Measurements from ENCODE around the gene IVNS1ABP. TPM values are rescaled to one million over a fixed set of nuclear protein-coding genes. Genes with fewer than 3 reads are reported as not detected.

The IVNS1ABP gene
- total and polyA plus RNA-seq, 9 of the 15 experiments (the other 6 are each of a cell fraction or from before 2014, with no cell fraction given) = 30.6 to 126 (median 77.7) TPM

GRCh38 chr1:185317886-185318310, 855 bp upstream of the IVNS1ABP start:
- no peaks in the 10 kb centered on the region for H3K27me3 ChIP-seq (ENCODE audit: control insufficient read depth in 2 of 2, insufficient read depth in 2 of 2, low read length in 2 of 2)
- H4K20me1 ChIP-seq (replicated peaks; ENCODE audit: control insufficient read depth, insufficient read depth, low read length) = peaks cover 20% of the 10 kb centered on the region
- ATAC-seq = peak; percentile 2
- peak overlapping the region; percentile 94 for H3K4me2 ChIP-seq (ENCODE audit: insufficient read depth, low read length)
- peaks cover 20 to 32% of the 10 kb centered on the region in 2 experiments for H3K4me1 ChIP-seq (replicated peaks in 1 of 2; ENCODE audit: control insufficient read depth in 2 of 2, insufficient read depth in 2 of 2, low read length in 2 of 2)
- TSS peak; percentile 87 for BruUV-seq (replicated peaks)
- no peaks in the 10 kb centered on the region for H3K9me1 ChIP-seq (ENCODE audit: control insufficient read depth, insufficient read depth, low read length)
- in situ Hi-C loops (cut with MboI) = no loop called here
- H3K9ac ChIP-seq (ENCODE audit: insufficient read depth in 1 of 2, low read depth in 2 of 2, low read length in 2 of 2) = peak overlapping the region; percentile 79 to 92; a peak in 3 of 4 replicates
- WGBS (ENCODE audit: insufficient coverage, low coverage, missing lambda C conversion rate) = 15% methylated on average over 11 of the region's 11 CpGs
- ChIA-PET POLR2A (interaction anchor here (0.5 to 3.6 kb wide), 5 partner anchors 12 to 219 kb away, joined by 4 to 30 read pairs (median 4); no protein-coding TSS in a partner anchor), CTCF (ENCODE audit: low intra/inter-chr PET ratio) (no interaction called here)
- H3K27ac ChIP-seq (ENCODE audit: extremely low read depth, low read depth, low read length) = peak overlapping the region; percentile 97
- FAIRE-seq = no peak
- H2AFZ ChIP-seq (ENCODE audit: low read depth, low read length) = peak overlapping the region; percentile 97
- intact Hi-C loops (cut with micrococcal nuclease) = loop anchor here (2.0 to 10.0 kb wide), 10 partner anchors 33 to 797 kb away; partner anchors contain the start of genes EDEM3 and RNF2
- H3K4me3 ChIP-seq = peak overlapping the region; percentile 77
- peak; percentile 26 to 72 (median 40) for DNase-seq (ENCODE audit: extremely low read depth in 1 of 4, low spot score in 3 of 4)
- peaks cover 51% of the 10 kb centered on the region for H3K79me2 ChIP-seq (ENCODE audit: control insufficient read depth, insufficient read depth, low read length)
- H3K9me3 ChIP-seq (replicated peaks; ENCODE audit: control insufficient read depth, insufficient read depth, low read depth, low read length) = no peaks in the 10 kb centered on the region
- peaks cover 5% of the 10 kb centered on the region; the same call in 2 of the 3 replicates for H3K36me3 ChIP-seq (ENCODE audit: control insufficient read depth, insufficient read depth, low read length)
- TF ChIP-seq TGIF2 (CRISPR knock-in tag; IDR thresholded peaks at IDR 0.05) = no peak
- TF ChIP-seq MTA3 (IDR thresholded peaks at IDR 0.05; ENCODE audit: borderline replicate concordance) = 0 out of 2 replicates have a peak, but pooled peaks have one; percentile 42
- no peak for TF ChIP-seq SIN3B (IDR thresholded peaks at IDR 0.05; ENCODE audit: low read depth)
- TF ChIP-seq TSC22D4 (tag; IDR thresholded peaks at IDR 0.05) = no peak
- TF ChIP-seq, protein P1, sequence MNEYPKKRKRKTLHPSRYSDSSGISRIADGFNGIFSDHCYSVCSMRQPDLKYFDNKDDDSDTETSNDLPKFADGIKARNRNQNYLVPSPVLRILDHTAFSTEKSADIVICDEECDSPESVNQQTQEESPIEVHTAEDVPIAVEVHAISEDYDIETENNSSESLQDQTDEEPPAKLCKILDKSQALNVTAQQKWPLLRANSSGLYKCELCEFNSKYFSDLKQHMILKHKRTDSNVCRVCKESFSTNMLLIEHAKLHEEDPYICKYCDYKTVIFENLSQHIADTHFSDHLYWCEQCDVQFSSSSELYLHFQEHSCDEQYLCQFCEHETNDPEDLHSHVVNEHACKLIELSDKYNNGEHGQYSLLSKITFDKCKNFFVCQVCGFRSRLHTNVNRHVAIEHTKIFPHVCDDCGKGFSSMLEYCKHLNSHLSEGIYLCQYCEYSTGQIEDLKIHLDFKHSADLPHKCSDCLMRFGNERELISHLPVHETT (CRISPR knock-in tag; conservative IDR thresholded peaks at IDR 0.05 in 1 of 2, IDR thresholded peaks at IDR 0.05 in 1 of 2) = no peak
- no peak for TF ChIP-seq CGGBP1 (CRISPR knock-in tag; IDR thresholded peaks at IDR 0.05)
- TF ChIP-seq RBM34 (IDR thresholded peaks at IDR 0.05; ENCODE audit: borderline replicate concordance, insufficient read depth, low read length) = no peak
- no peak for TF ChIP-seq ZNF586 (CRISPR knock-in tag; conservative IDR thresholded peaks at IDR 0.05)
- TF ChIP-seq HLTF (IDR thresholded peaks at IDR 0.05) = no peak
- TF ChIP-seq DACH1 (IDR thresholded peaks at IDR 0.05; ENCODE audit: partially characterized antibody) = no peak
- no peak; the same call in 1 of the 2 replicates for TF ChIP-seq EP400 (IDR thresholded peaks at IDR 0.05)
- no peak; the same call in 1 of the 2 replicates for TF ChIP-seq FOXP1 (CRISPR knock-in tag; IDR thresholded peaks at IDR 0.05)
- TF ChIP-seq, protein P2, sequence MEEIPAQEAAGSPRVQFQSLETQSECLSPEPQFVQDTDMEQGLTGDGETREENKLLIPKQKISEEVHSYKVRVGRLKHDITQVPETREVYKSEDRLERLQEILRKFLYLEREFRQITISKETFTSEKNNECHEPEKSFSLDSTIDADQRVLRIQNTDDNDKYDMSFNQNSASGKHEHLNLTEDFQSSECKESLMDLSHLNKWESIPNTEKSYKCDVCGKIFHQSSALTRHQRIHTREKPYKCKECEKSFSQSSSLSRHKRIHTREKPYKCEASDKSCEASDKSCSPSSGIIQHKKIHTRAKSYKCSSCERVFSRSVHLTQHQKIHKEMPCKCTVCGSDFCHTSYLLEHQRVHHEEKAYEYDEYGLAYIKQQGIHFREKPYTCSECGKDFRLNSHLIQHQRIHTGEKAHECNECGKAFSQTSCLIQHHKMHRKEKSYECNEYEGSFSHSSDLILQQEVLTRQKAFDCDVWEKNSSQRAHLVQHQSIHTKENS (CRISPR knock-in tag; IDR thresholded peaks at IDR 0.05) = no peak
- TF ChIP-seq TBP (optimal IDR thresholded peaks at IDR 0.05; ENCODE audit: low read depth, low read length) = no peak
- TF ChIP-seq HCFC1 (IDR thresholded peaks at IDR 0.05; ENCODE audit: low read depth, low read length) = no peak
